Activated naive CD8-positive, alpha-beta T cell treated with anti-CD3 and anti-CD28 coated beads, Interleukin-2, amount 50 U/mL, for 24 hours (primary cell): ENCODE measurements around the gene GTF3C1.

ENCODE experiments used
- ATAC-seq: fragments of 150-1000 bp; cut with Tn5 transposase; one replicate; pipeline ENCODE4 v1.10.0; 2021
- DNase-seq: peaks from one replicate; pipeline ENCODE4 v3.0.0; 2021
- H3K27ac Mint-ChIP-seq: one replicate; pipeline ENCODE4 v1.8.0; 2021; ENCODE audit warnings: mild to moderate bottlenecking, mixed read lengths
- H3K27me3 Mint-ChIP-seq: one replicate; pipeline ENCODE4 v1.8.0; 2021; ENCODE audit warnings: mixed read lengths
- H3K36me3 Mint-ChIP-seq: one replicate; pipeline ENCODE4 v1.8.0; 2021; ENCODE audit warnings: low read depth, mixed read lengths
- H3K4me1 Mint-ChIP-seq: one replicate; pipeline ENCODE4 v1.8.0; 2021; ENCODE audit warnings: mixed read lengths
- H3K4me3 Mint-ChIP-seq: one replicate; pipeline ENCODE4 v1.8.0; 2021; ENCODE audit warnings: mild to moderate bottlenecking, moderate library complexity, mixed read lengths
- H3K9me3 Mint-ChIP-seq: one replicate; pipeline ENCODE4 v1.8.0; 2021; ENCODE audit warnings: mixed read lengths

GTF3C1 gene

DNA sequence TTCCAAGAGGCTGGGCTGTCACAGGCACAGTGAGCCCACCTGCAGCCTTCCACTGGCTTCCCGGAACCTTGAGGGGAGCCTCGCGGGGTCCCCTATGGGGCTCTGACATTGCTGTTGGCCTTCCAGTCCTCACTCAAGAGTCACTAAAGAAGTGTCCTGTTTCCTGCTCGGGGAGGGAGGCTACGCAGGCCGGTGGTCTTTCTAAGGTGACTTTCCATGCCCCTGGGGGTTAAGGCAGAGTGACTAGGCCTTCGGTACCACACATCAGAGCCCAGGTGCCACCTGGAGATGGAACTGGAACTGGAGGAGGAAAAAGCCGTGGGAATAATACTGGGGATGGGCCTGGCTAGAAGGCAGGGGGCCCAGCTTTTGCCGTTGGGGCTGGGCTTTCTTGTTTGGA lies 75.7 kb downstream of the GTF3C1 start:
- no peak for DNase-seq
- H3K4me1 Mint-ChIP-seq, result no peaks in the 10 kb centered on the region
- ATAC-seq, result no peak
- H3K4me3 Mint-ChIP-seq, result no peak overlapping the region
- H3K9me3 Mint-ChIP-seq, result no peaks in the 10 kb centered on the region
- no peak overlapping the region for H3K27ac Mint-ChIP-seq
- peaks cover 53% of the 10 kb centered on the region for H3K36me3 Mint-ChIP-seq
- H3K27me3 Mint-ChIP-seq, result no peaks in the 10 kb centered on the region

DNA sequence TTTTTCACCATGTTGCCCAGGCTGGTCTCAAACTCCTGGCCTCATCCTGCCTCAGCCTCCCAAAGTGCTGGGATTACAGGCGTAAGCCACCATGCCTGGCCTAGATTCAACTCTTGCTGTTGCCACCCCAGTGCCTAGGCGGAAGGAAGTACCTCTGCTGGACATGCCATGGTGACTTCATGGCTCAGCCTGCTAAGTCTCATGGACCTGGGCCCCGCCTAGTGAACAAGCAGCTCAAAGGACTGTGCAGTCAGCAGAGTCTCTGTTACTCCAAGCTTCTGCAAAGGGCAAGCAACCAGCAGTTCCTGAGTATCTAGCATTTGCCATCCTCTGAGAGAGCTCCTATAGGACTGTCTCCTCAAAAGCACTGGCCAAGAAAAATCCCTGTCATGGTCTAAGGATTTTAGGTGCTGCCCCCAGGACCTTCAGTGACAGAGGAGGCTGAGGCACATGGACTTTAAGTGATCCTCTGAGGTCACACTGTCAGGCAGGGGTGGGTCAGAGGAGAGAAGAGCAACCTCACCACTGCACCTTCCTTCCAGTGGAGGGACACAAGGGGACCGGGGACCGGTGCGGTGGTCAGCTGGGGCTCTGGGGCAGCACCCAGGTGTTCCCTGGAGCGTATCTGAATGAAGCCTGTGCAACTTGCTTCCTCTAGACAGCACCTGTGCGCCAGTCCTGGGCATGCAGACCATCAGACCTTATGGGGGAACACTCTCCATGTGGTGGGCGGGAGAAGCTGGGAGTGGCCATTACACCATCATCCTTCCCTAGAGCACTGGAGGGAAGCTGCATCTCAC lies 76.4 kb downstream of the GTF3C1 start:
- no peaks in the 10 kb centered on the region for H3K27me3 Mint-ChIP-seq
- no peak for DNase-seq
- no peaks in the 10 kb centered on the region for H3K9me3 Mint-ChIP-seq
- no peak overlapping the region for H3K27ac Mint-ChIP-seq
- no peak overlapping the region for H3K4me3 Mint-ChIP-seq
- H3K36me3 Mint-ChIP-seq, result peaks cover 54% of the 10 kb centered on the region
- no peak for ATAC-seq
- H3K4me1 Mint-ChIP-seq, result no peaks in the 10 kb centered on the region

DNA sequence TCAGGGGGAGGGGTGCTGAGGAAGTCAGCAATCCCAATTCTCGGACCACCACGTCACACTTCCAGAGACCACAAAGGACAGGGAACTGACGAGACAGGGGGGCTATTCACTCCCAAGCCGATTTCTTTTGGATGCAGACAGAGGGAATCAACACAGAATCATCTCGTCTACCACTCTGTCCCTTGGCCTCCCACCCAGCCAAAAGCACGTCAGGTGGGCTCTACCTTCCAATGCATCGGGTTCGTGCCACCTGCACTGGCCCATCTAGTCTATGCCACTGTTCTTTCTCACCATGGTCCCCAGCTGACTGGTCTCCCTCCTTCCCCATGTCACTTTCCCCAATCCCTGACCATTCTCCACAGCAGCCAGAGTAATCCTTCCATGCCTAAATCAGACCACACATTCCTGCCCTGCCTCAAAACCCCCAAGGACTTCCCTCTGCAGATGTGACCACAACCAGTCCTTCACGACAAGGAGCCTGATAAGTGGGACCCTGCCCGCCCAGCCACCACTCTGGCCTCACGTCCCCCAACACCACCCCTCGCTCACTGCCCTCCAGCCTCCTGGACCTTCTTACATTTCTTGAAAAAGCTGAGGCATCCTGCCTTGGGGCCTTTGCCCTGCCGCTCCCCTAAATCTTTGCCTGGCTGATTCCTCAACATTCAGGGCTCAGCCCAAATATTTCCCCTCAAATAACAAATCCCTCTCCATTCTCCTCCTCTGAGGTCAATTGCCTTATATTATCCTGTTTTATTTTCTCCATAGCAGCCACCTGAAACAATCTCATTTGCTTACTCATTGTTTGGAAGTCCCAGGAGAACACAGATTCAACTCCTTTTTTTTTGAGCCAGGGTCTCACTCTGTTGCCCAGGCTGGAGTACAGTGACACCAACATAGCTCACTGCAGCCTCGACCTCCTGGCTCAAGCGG lies 77.4 kb downstream of the GTF3C1 start:
- no peaks in the 10 kb centered on the region for H3K4me1 Mint-ChIP-seq
- H3K27me3 Mint-ChIP-seq, result no peaks in the 10 kb centered on the region
- H3K4me3 Mint-ChIP-seq, result no peak overlapping the region
- H3K36me3 Mint-ChIP-seq, result peaks cover 59% of the 10 kb centered on the region
- no peak overlapping the region for H3K27ac Mint-ChIP-seq
- ATAC-seq (no peak), DNase-seq (no peak)
- H3K9me3 Mint-ChIP-seq, result no peaks in the 10 kb centered on the region

DNA sequence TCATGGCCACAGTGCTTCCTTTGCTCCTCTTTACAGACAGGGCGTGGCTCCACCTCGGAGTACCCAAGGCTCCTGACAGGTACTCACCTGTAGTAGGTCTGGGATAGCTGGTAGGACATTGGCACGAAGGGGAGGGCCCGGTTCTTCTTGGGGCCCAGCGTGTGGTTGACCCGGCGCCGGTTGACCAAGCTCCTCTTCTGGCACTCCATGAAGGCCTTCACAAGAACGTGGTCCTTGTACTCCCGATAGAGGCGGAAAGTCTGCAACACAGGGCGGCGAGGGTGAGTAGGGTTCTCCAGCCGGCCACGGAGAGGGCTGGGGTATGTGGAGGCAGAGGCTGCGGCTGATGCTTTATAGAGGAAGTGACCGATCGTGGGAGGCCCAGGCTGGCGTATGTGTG lies 78.1 kb downstream of the GTF3C1 start:
- DNase-seq, result no peak
- no peaks in the 10 kb centered on the region for H3K4me1 Mint-ChIP-seq
- no peaks in the 10 kb centered on the region for H3K9me3 Mint-ChIP-seq
- ATAC-seq, result no peak
- H3K4me3 Mint-ChIP-seq, result no peak overlapping the region
- peaks cover 57% of the 10 kb centered on the region for H3K36me3 Mint-ChIP-seq
- no peaks in the 10 kb centered on the region for H3K27me3 Mint-ChIP-seq
- H3K27ac Mint-ChIP-seq, result no peak overlapping the region

DNA sequence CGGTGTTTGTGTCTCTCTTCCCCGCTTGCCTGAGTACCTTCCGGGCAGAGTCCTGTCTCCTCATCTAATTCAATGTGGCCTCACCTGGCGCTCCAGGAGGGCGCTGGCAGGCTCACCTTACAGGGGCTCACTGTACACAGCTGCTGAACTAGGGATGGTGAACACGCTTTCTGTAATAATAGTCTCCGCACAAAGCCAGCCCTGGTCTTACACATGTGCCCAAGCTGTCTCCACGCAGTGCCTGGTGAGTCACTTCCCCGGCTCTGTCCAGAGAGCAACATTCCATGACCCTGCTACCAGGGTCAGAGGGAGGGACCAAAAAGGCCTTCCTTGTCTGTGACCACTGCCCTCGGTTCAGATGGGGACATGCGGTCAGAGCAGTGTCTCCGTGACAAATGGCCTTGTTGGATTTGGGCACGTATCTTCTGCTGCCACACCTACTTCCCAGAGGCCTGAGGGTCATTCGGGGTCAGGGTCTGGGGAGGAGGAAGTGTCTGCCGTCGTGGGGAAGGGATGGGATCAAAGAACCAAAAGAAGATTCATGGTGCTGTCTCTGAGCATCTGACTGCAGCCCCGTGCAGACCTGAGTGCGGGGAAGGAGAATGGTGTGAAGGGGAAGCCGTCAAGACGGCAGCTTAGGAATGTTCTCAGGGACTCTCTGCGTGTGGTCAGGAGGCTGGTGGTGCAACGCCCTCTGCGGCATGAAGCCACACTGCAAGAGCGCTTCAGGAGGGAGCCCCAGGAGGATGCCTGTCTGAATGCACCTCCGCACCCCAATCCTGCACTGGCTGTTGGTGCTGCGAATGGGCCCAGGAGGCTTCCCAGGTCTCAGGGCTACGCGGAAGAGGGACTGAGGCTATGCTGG lies 78.9 kb downstream of the GTF3C1 start:
- Mint-ChIP-seq H3K27ac (no peak overlapping the region), H3K9me3 (no peaks in the 10 kb centered on the region), H3K27me3 (no peaks in the 10 kb centered on the region), H3K4me3 (no peak overlapping the region), H3K36me3 (peaks cover 54% of the 10 kb centered on the region), H3K4me1 (peaks cover 1% of the 10 kb centered on the region)
- DNase-seq, result no peak
- no peak for ATAC-seq

DNA sequence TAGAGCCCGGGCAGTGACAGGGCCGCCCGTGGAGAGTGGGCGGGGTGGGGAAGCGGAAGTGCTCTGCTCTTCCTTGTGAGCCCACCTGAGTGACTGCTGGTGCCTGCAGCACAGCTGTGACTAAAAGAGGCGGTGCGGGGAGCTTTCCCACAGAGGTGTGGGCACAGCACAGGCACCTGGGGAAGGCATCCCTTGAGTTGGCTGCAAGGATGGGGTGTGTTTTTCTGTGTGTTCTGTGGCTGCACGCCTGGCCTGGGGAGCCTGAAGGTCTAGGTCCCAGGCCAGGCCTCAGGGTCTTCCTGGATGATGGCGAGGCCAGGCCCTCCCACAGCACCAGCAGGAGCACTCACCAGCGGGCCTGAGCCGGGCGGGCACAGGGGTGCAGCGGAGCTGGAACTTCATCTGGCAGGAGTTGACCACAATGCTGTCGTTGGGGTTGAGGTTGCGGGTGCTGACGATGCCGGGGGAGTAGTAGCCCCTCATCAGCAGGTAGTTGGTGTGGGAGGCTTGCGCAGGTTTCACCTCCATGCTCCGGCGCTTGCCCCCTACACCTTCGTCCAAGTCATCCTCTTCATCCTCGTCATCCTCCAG lies 80.7 kb downstream of the GTF3C1 start:
- DNase-seq (no peak), ATAC-seq (no peak)
- H3K9me3 Mint-ChIP-seq, result no peaks in the 10 kb centered on the region
- no peak overlapping the region for H3K27ac Mint-ChIP-seq
- no peak overlapping the region for H3K4me3 Mint-ChIP-seq
- H3K4me1 Mint-ChIP-seq, result peaks cover 13% of the 10 kb centered on the region
- H3K36me3 Mint-ChIP-seq, result peaks cover 54% of the 10 kb centered on the region
- no peaks in the 10 kb centered on the region for H3K27me3 Mint-ChIP-seq

DNA sequence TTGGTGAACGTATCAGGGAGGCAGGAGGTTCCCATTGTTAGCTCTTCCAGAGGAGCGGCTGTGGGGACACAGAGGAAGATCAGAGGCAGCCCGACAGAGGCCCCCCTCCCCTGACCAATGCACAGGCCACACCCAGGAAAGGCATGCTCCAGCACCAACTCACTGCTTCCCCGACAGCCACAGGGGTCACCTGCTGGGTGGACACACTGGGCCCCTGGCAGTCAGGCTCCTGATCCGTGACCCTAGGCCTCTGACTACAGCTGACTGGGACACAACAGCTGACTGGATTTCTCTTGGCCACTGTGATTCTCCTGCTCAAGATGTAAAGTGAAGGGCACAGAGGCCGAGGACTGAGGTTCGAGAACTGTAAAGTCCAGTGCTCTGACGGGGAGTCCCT lies 84.2 kb downstream of the GTF3C1 start:
- peak overlapping the region; percentile 35 for H3K27ac Mint-ChIP-seq
- DNase-seq, result no peak
- peaks cover 48% of the 10 kb centered on the region for H3K36me3 Mint-ChIP-seq
- no peak for ATAC-seq
- H3K9me3 Mint-ChIP-seq, result no peaks in the 10 kb centered on the region
- no peak overlapping the region for H3K4me3 Mint-ChIP-seq
- H3K27me3 Mint-ChIP-seq, result no peaks in the 10 kb centered on the region
- peaks cover 34% of the 10 kb centered on the region for H3K4me1 Mint-ChIP-seq

DNA sequence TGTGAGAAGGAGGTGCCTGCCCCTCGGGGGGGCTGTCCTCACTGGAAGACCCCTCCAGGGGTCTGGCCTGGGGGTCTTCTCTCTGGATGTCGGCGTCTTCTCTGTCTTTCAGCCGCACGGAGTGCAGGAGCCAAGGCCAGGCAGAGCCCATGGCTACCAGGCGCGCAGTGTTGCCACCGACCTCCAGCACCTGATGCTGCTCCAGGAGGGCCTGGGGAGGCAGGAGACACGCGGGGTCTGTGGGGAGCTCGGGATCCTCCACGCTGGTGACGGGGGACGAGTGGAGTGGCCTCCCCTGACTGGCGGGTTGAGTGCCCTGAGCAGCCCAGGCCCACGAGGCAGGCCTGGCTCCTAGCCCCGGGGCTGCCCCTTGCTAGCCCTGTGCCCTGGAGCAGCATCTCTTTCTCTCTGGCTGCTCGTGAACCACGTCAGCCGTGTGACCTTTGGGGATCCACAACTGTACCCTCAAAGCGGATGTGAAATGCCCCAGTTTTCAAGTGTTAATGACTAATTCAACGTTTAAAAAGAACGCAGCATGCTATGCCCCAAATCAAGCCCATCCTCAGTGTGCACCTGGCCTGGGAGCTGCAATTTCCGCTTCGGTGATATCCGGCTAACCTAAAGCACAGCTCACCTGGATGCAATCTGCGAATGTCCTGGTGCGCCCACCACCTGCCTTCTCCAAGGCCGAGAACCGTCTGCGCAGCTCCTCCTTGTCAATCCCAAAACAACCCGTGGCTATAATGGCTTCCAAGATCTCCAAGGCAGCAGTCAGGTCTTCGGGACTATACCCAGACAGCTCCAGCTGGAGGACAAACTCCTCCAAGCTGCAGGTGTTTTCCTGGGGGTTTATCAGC lies 84.9 kb downstream of the GTF3C1 start:
- peak; percentile 47 for ATAC-seq
- H3K4me1 Mint-ChIP-seq, result peaks cover 37% of the 10 kb centered on the region
- DNase-seq, result no peak
- no peaks in the 10 kb centered on the region for H3K27me3 Mint-ChIP-seq
- H3K27ac Mint-ChIP-seq, result peak overlapping the region; percentile 35
- H3K9me3 Mint-ChIP-seq, result no peaks in the 10 kb centered on the region
- H3K4me3 Mint-ChIP-seq, result peak overlapping the region; percentile 38
- peaks cover 44% of the 10 kb centered on the region for H3K36me3 Mint-ChIP-seq

DNA sequence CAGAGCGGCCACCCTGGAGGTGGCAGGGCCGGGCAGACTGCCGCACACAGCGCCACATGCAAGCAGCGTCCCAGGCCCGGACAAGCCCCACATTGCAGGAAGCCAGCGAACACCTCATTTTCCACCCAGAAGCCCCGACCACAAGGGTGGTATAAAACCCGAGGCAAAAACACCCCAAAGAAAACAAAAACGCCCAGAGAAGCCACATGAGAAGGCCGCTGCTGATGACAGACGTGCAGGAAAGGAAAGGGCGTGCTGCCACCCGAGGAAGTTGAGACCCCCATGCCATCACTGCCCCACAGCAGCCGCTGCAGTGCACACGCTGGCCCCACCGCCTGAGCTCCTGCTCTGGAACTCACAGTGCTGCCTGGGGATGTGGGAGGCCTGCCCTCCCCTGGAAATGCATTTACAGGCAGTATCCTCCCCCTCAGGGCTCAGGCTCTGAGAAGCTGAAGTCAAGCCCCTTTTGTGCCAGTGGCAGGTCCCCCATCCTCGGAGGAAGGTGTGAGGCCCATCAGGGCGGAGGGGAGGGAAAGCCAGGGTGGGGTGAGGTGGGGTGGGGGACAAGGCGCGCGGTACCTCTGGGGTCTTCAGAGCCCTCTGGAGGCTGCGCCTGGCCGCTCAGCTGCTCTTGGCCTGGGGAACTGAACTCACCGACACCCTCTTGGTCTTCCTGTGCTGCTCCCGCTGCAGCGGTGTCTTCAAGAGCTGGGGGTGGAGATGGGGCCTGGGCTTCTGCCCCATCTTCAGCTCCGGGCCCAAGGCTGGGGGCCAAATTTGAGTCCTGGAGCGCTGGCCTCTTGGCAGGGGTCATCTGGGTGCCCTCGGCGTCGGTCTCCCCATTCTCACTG lies 85.7 kb downstream of the GTF3C1 start:
- DNase-seq (peak; percentile 70), ATAC-seq (peak; percentile 88)
- peak overlapping the region; percentile 66 for H3K4me3 Mint-ChIP-seq
- peaks cover 40% of the 10 kb centered on the region for H3K36me3 Mint-ChIP-seq
- H3K4me1 Mint-ChIP-seq, result peaks cover 42% of the 10 kb centered on the region
- H3K9me3 Mint-ChIP-seq, result no peaks in the 10 kb centered on the region
- H3K27me3 Mint-ChIP-seq, result no peaks in the 10 kb centered on the region
- H3K27ac Mint-ChIP-seq, result peak overlapping the region; percentile 86

DNA sequence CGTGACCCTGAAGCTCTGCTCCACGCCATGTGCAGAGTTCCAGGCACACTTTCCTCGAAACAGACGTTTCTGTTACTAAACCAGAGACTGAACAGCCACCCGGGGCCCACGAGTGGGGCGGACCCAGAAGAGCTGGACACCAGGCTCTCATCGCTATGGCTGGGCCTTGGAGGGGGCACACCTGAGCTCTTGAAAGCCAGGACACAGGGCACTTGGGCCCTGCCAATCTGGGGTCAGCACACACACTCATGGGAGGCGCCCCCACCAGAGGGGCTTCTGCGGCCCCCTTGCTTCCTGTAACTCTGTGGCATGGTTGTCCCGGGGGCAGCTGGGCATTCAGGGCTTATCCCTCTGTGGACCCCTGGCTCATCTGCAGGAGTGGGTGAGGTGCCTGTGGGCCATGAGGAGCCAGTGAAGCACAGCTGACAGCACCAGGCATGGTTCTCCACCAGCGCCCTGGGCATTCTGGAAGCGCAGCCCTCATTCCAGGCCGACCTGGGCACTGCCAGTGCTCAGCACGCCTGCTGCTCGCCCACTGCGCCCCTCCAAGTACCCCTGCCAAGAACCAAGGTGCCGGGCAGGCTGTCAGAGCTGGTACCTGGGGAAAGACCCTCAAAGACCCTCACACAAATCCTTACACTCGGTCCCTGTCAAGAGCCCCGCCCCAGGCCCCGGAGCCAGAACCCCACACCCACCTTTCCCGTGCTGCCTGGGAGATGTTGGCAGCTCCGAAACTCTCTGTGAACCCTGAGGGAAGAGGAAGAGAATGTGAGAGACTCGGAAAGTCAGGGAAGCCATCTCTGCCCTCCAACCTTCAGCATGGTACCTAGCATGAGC lies 86.6 kb downstream of the GTF3C1 start:
- H3K27me3 Mint-ChIP-seq, result no peaks in the 10 kb centered on the region
- peak overlapping the region; percentile 86 for H3K27ac Mint-ChIP-seq
- H3K4me1 Mint-ChIP-seq, result peaks cover 42% of the 10 kb centered on the region
- ATAC-seq (no peak), DNase-seq (no peak)
- peaks cover 35% of the 10 kb centered on the region for H3K36me3 Mint-ChIP-seq
- peak overlapping the region; percentile 66 for H3K4me3 Mint-ChIP-seq
- H3K9me3 Mint-ChIP-seq, result no peaks in the 10 kb centered on the region

DNA sequence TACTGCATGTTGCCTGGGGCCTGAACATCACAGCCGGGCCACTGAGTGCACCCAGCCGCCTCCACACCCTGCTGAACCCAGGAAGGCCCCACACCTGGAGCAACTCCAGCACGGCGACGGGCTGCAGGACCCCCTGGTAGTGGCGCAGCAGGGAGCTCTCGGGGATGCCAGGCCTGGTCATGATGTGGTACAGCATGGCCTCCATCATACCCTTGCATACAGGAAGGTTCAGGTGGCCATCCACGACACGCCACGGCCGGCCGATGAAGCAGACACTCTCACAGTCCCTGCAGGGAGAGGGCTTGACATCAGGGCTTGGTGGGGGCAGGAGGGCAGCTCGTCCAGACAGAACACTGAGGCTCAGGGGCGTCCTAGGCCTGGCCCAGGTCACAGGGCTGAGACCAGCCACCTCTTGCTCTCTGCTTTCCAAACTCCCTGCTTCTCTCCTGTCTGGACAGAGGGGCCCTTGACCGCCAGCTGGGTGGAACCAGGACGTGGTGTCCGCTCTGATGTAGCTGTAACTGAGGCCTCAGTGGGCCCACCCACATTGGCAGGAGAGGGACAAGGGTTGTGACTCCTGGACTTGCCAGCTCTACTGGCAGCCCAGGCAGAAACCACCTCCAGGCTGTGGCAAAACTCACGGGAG lies 87.4 kb downstream of the GTF3C1 start:
- no peak for DNase-seq
- Mint-ChIP-seq H3K9me3 (no peaks in the 10 kb centered on the region), H3K36me3 (peaks cover 27% of the 10 kb centered on the region), H3K27ac (no peak overlapping the region), H3K4me3 (no peak overlapping the region), H3K27me3 (no peaks in the 10 kb centered on the region), H3K4me1 (peaks cover 43% of the 10 kb centered on the region)
- ATAC-seq, result no peak
